Panc1 (cell line): ENCODE results near the gene ZDHHC14.

Experiments
- CTCF ChIP-seq: fragments of 450-650 bp; IDR thresholded peaks from 2 replicates; pipeline ENCODE4 v1.5.1; 2017; ENCODE audit warnings: mild to moderate bottlenecking
- SIN3A ChIP-seq: IDR thresholded peaks from 2 replicates; pipeline ENCODE4 v1.6.1; 2012; ENCODE audit warnings: low read depth, mild to moderate bottlenecking, low read length, moderate library complexity, borderline replicate concordance; ENCODE audit not compliant: insufficient read depth

- TF ChIP-seq CTCF (no peak), SIN3A (no peak)
Measured at GRCh38 chr6:157711060-157711459, 330.1 kb downstream of the ZDHHC14 start.
